H1 (cell line): Measurements from ENCODE around the gene AIFM2. TPM values are rescaled to one million over a fixed set of nuclear protein-coding genes. Genes with fewer than 3 reads are reported as not detected.

Experiments
- CTCF ChIA-PET: fragments of 300-600 bp; sonication (Branson Sonifier 250); formaldehyde crosslinking; loops from one replicate; lab custom pipeline; 2021; ENCODE audit not compliant: partially characterized antibody; lab: Charles Lee
- POLR2A ChIA-PET: fragments of 300-600 bp; sonication (Branson Sonifier 250); formaldehyde crosslinking; loops from one replicate; lab custom pipeline; 2021; ENCODE audit warnings: inconsistent platforms; ENCODE audit not compliant: partially characterized antibody; lab: Charles Lee
- DNase-seq, 2 experiments: peaks; one replicate each; pipeline versions ENCODE4 v3.0.0 to v3.0.0-alpha.2; 2010 to 2022; ENCODE audit warnings: low spot score in 2 of 2, low read depth in 1 of 2, mixed read lengths in 1 of 2
- FAIRE-seq: peaks from 2 replicates; lab custom pipeline; 2011; peaks lifted over from hg19 to GRCh38; lab: Jason Lieb, UNC
- H2AFZ ChIP-seq: 2 replicates; pipeline ENCODE4 v1.8.1; 2012; ENCODE audit warnings: low read length, inconsistent platforms
- H2AK5ac ChIP-seq: 2 replicates; pipeline ENCODE4 v1.6.1; 2013; ENCODE audit warnings: low read depth, low read length
- H2BK120ac ChIP-seq: replicated peaks from 2 replicates; pipeline ENCODE3; 2013; ENCODE audit warnings: low read depth, low read length, inconsistent platforms
- H2BK12ac ChIP-seq: 2 replicates; pipeline ENCODE4 v1.6.1; 2013; ENCODE audit warnings: low read depth, low read length
- H2BK15ac ChIP-seq: 2 replicates; pipeline ENCODE4 v1.6.1; 2013; ENCODE audit warnings: low read length
- H2BK20ac ChIP-seq: 2 replicates; pipeline ENCODE4 v1.6.1; 2013; ENCODE audit warnings: low read length
- H2BK5ac ChIP-seq: 2 replicates; pipeline ENCODE4 v1.6.1; 2013; ENCODE audit warnings: low read depth, low read length
- H3K14ac ChIP-seq: 2 replicates; pipeline ENCODE4 v1.6.1; 2013; ENCODE audit warnings: inconsistent platforms; ENCODE audit not compliant: insufficient read length
- H3K18ac ChIP-seq: 2 replicates; pipeline ENCODE4 v1.6.1; 2013; ENCODE audit warnings: low read length; ENCODE audit errors: extremely low read depth
- H3K23ac ChIP-seq: 2 replicates; pipeline ENCODE4 v1.6.1; 2013; ENCODE audit warnings: inconsistent platforms; ENCODE audit not compliant: insufficient read length
- H3K23me2 ChIP-seq: 2 replicates; pipeline ENCODE4 v1.6.1; 2013; ENCODE audit warnings: low read depth, low read length
- H3K27ac ChIP-seq: 2 replicates; pipeline ENCODE4 v1.6.1; 2011; ENCODE audit warnings: low read depth, low read length, inconsistent platforms
- H3K27me3 ChIP-seq, 4 experiments: replicated peaks in 1 of 4; 1 replicate in 1 of 4; 2 replicates in 3 of 4; pipeline versions ENCODE4 v1.6.1 to v1.8.1; 2011 to 2013; ENCODE audit warnings: low read length in 3 of 4, mild to moderate bottlenecking in 3 of 4, inconsistent platforms in 2 of 4, mixed read lengths in 2 of 4, moderate library complexity in 1 of 4; ENCODE audit not compliant: control insufficient read depth in 3 of 4, insufficient read depth in 3 of 4; ENCODE audit errors: extremely low read depth in 1 of 4
- H3K36me3 ChIP-seq, 4 experiments: 2 replicates each; pipeline versions ENCODE4 v1.6.1 to v1.8.1; 2011 to 2013; ENCODE audit warnings: mild to moderate bottlenecking in 4 of 4, low read length in 3 of 4, moderate library complexity in 2 of 4, control low read depth in 1 of 4, inconsistent platforms in 1 of 4; ENCODE audit not compliant: insufficient read depth in 4 of 4, control insufficient read depth in 2 of 4
- H3K4ac ChIP-seq: replicated peaks from 2 replicates; pipeline ENCODE3; 2013; ENCODE audit warnings: low read length, low read depth, mixed read lengths, inconsistent platforms; ENCODE audit not compliant: insufficient read length
- H3K4me1 ChIP-seq, 4 experiments: replicated peaks in 1 of 4; 1 replicate in 1 of 4; 2 replicates in 3 of 4; pipeline versions ENCODE4 v1.6.1 to v1.8.1; 2011 to 2013; ENCODE audit warnings: low read length in 3 of 4, inconsistent platforms in 2 of 4, mixed read lengths in 1 of 4; ENCODE audit not compliant: insufficient read depth in 4 of 4, control insufficient read depth in 3 of 4
- H3K4me2 ChIP-seq, 2 experiments: 2 replicates each; pipeline versions ENCODE4 v1.6.1 to v1.8.1; 2011 to 2013; ENCODE audit warnings: low read depth in 2 of 2, low read length in 2 of 2, control low read depth in 1 of 2, inconsistent platforms in 1 of 2, mild to moderate bottlenecking in 1 of 2; ENCODE audit not compliant: insufficient read depth in 1 of 2
- H3K4me3 ChIP-seq, 4 experiments: fragments of 200-600, 300-600 bp in 1 of 4; sonication (generic), shearing (Covaris generic), sonication (Bioruptor Twin) in 1 of 4; 2 replicates each; pipeline versions ENCODE4 v1.5.1 to v1.8.1; 2011 to 2016; ENCODE audit warnings: low read length in 4 of 4, low read depth in 3 of 4, control low read depth in 2 of 4, inconsistent platforms in 2 of 4, mild to moderate bottlenecking in 2 of 4, mixed read lengths in 1 of 4, moderate library complexity in 1 of 4; ENCODE audit not compliant: insufficient read depth in 2 of 4; ENCODE audit errors: extremely low read depth in 1 of 4
- H3K56ac ChIP-seq: replicated peaks from 2 replicates; pipeline ENCODE3; 2013; ENCODE audit warnings: low read depth, mild to moderate bottlenecking, mixed read lengths, low read length, inconsistent platforms; ENCODE audit not compliant: insufficient read length
- H3K79me1 ChIP-seq: 2 replicates; pipeline ENCODE4 v1.6.1; 2013; ENCODE audit warnings: low read depth, low read length, control low read depth
- H3K79me2 ChIP-seq, 2 experiments: 2 replicates each; pipeline versions ENCODE4 v1.6.1 to v1.8.1; 2012 to 2013; ENCODE audit warnings: low read length in 2 of 2, mild to moderate bottlenecking in 2 of 2, inconsistent platforms in 1 of 2; ENCODE audit not compliant: insufficient read depth in 2 of 2, control insufficient read depth in 1 of 2
- H3K9ac ChIP-seq, 4 experiments: replicated peaks in 1 of 4; 1 replicate in 1 of 4; 2 replicates in 3 of 4; pipeline versions ENCODE4 v1.6.1 to v1.8.1; 2011 to 2013; ENCODE audit warnings: low read depth in 3 of 4, low read length in 3 of 4, control low read depth in 2 of 4, mild to moderate bottlenecking in 2 of 4, moderate library complexity in 2 of 4, inconsistent platforms in 1 of 4; ENCODE audit errors: extremely low read depth in 1 of 4
- H3K9me3 ChIP-seq, 2 experiments: 2 replicates each; pipeline versions ENCODE4 v1.6.1 to v1.8.1; 2012 to 2013; ENCODE audit warnings: mild to moderate bottlenecking in 2 of 2, moderate library complexity in 2 of 2, control low read depth in 1 of 2, inconsistent platforms in 1 of 2, low read depth in 1 of 2, low read length in 1 of 2, mixed read lengths in 1 of 2; ENCODE audit not compliant: insufficient read depth in 2 of 2
- H4K20me1 ChIP-seq, 2 experiments: replicated peaks in 1 of 2; 2 replicates each; pipeline versions ENCODE3 to v1.8.1; 2011 to 2013; ENCODE audit warnings: inconsistent platforms in 2 of 2, low read length in 2 of 2, mild to moderate bottlenecking in 1 of 2; ENCODE audit not compliant: insufficient read depth in 2 of 2, control insufficient read depth in 1 of 2
- H4K5ac ChIP-seq: 2 replicates; pipeline ENCODE4 v1.6.1; 2013; ENCODE audit warnings: low read length, low read depth, mixed read lengths, inconsistent platforms; ENCODE audit not compliant: insufficient read length
- H4K8ac ChIP-seq: 2 replicates; pipeline ENCODE4 v1.8.0; 2013; ENCODE audit warnings: mild to moderate bottlenecking, moderate library complexity, low read length, inconsistent platforms; ENCODE audit not compliant: insufficient read depth; ENCODE audit errors: extremely low read depth
- H4K91ac ChIP-seq: replicated peaks from 2 replicates; pipeline ENCODE3; 2013; ENCODE audit warnings: low read length, mixed read lengths, inconsistent platforms; ENCODE audit not compliant: insufficient read length
- ATF3 ChIP-seq: IDR thresholded peaks from 2 replicates; pipeline ENCODE4 v1.6.1; 2011; ENCODE audit warnings: low read depth, mild to moderate bottlenecking, low read length; ENCODE audit not compliant: insufficient read depth
- HDAC2 ChIP-seq, 2 experiments: fragments of 300-600 bp in 1 of 2; sonication (generic) in 1 of 2; IDR thresholded peaks; 2 replicates each; pipeline ENCODE4 v1.6.1; 2011 to 2012; ENCODE audit warnings: low read depth in 2 of 2, low read length in 2 of 2, mild to moderate bottlenecking in 2 of 2, moderate library complexity in 2 of 2, borderline replicate concordance in 1 of 2, inconsistent platforms in 1 of 2
- PHF8 ChIP-seq: fragments of 200-600 bp; sonication (generic); conservative IDR thresholded peaks from 2 replicates; pipeline ENCODE4 v1.7.1; 2012; ENCODE audit warnings: low read depth, mild to moderate bottlenecking, inconsistent platforms, low read length, moderate library complexity
- POLR2AphosphoS5 ChIP-seq: IDR thresholded peaks from 2 replicates; pipeline ENCODE4 v1.6.1; 2011; ENCODE audit warnings: low read depth, low read length
- RXRA ChIP-seq: IDR thresholded peaks from 2 replicates; pipeline ENCODE4 v1.6.1; 2011; ENCODE audit warnings: low read depth, mild to moderate bottlenecking, low read length, moderate library complexity; ENCODE audit not compliant: insufficient read depth
- SAP30 ChIP-seq: fragments of 300-600 bp; sonication (generic); IDR thresholded peaks from 2 replicates; pipeline ENCODE4 v1.7.1; 2012; ENCODE audit warnings: low read length, moderate library complexity, mild to moderate bottlenecking, inconsistent platforms; ENCODE audit not compliant: insufficient read depth, insufficient replicate concordance
- SIX5 ChIP-seq: IDR thresholded peaks from 2 replicates; pipeline ENCODE4 v1.6.1; 2011; ENCODE audit warnings: mild to moderate bottlenecking, low read depth, low read length
- ZNF274 ChIP-seq: IDR thresholded peaks from 2 replicates; pipeline ENCODE4 v1.7.0; 2012; ENCODE audit warnings: low read length, borderline replicate concordance; ENCODE audit errors: extremely low read depth
- WGBS, 2 experiments: shearing (Covaris generic) in 1 of 2; methylation state at CpG; one replicate each; pipeline versions ENCODE4 v1.1.6 to v1.1.7; 2013 to 2015; ENCODE audit warnings: low lambda C conversion rate in 2 of 2, mixed read lengths in 2 of 2, inconsistent platforms in 1 of 2, low coverage in 1 of 2, missing lambda C conversion rate in 1 of 2; ENCODE audit not compliant: insufficient replicate concordance in 2 of 2, insufficient coverage in 1 of 2, insufficient read length in 1 of 2; ENCODE audit errors: extremely low coverage in 1 of 2, missing lambda C conversion rate in 1 of 2; 5-methylcytosine and 5-hydroxymethylcytosine counted together
- polyA plus RNA-seq, 7 experiments: library from polyadenylated mRNA; depleted of rRNA in 3 of 7; stranded (reverse) in 5 of 7; unstranded in 2 of 7; fragments of >200 nt in 5 of 7; fragments of 200-250 nt in 2 of 7; gene quantifications; 1 replicate in 5 of 7; 2 replicates in 1 of 7; 4 replicates in 1 of 7; pipeline versions ENCODE4 v1.2.1 to v1.2.3, GENCODE V29; 2011 to 2013; ENCODE audit warnings: missing spikeins in 2 of 7, mixed read lengths in 2 of 7
- total RNA-seq: library from RNA; stranded (reverse); fragmentation: NEBNext Ultra II Directional; extraction: Animal tissue kit (Norgen Biotek cat#: 25700); gene quantifications from 2 replicates; pipeline ENCODE4 v1.2.1, GENCODE V29; 2021

Gene AIFM2
- total and polyA plus RNA-seq, 2 of the 8 experiments (the other 6 are each of a cell fraction or from before 2014, with no cell fraction given): 4.0 TPM

DNA sequence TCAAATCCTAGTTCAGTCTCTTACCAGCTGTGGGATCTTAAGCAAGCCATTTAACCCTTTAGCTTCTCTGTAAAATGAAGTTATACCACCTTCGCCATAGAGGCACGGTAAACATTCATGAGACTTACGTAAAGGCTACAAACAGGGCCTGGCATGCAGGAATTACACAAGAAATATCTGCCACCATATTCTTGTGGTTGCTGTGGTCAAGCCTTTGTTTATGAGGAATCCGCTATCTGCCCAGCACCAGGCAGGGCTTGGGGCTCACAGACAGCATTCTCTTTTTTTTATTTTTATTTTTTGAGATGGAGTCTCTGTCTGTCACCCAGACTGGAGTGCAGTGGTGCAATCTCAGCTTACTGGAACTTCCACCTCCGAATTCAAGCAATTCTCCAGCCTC lies 9.9 kb downstream of the AIFM2 start:
- 98% methylated on average over 5 of the region's 5 CpGs; no CpG with 5 or more reads in 1 of the 2 experiments for WGBS, 2 experiments
- Histone ChIP-seq H4K20me1 (no peaks in the 10 kb centered on the region), H3K79me1 (no peaks in the 10 kb centered on the region), H3K4me2 (no peak overlapping the region), H2BK15ac (no peak overlapping the region), H3K9me3 (no peaks in the 10 kb centered on the region), H3K23me2 (no peaks in the 10 kb centered on the region), H3K79me2 (no peaks in the 10 kb centered on the region), H2AFZ (no peak overlapping the region), H3K36me3 (no peaks in the 10 kb centered on the region; a peak in 1 of 8 replicates), H3K18ac (no peak overlapping the region), H2BK120ac (no peak overlapping the region), H2AK5ac (no peak overlapping the region), H3K27ac (no peak overlapping the region), H2BK5ac (no peak overlapping the region), H3K4me1 (no peaks in the 10 kb centered on the region; a peak in 1 of 7 replicates), H4K8ac (no peak overlapping the region), H2BK12ac (no peak overlapping the region), H3K14ac (no peak overlapping the region), H3K4me3 (no peak overlapping the region), H2BK20ac (no peak overlapping the region), H3K4ac (no peak overlapping the region), H3K9ac (no peak overlapping the region), H3K27me3 (no peaks in the 10 kb centered on the region), H3K23ac (no peak overlapping the region), H4K91ac (no peak overlapping the region), H3K56ac (no peak overlapping the region), H4K5ac (no peak overlapping the region)
- FAIRE-seq (no peak), DNase-seq (no peak)
- ChIA-PET CTCF (interaction anchor here (0.8 to 11.0 kb wide), 7 partner anchors 16 to 1486 kb away, joined by 3 to 155 read pairs (median 6); partner anchors contain the start of gene TYSND1), POLR2A (interaction anchor here (1.7 to 2.5 kb wide), 2 partner anchors 9 to 23 kb away, joined by 3 to 9 read pairs; partner anchors contain the start of gene TYSND1)
- TF ChIP-seq POLR2AphosphoS5: no peak
- no peak for TF ChIP-seq PHF8
- TF ChIP-seq ZNF274: no peak
- TF ChIP-seq SAP30: no peak
- TF ChIP-seq RXRA: no peak
- no peak for TF ChIP-seq SIX5
- TF ChIP-seq ATF3: no peak
- TF ChIP-seq HDAC2 (IDR thresholded peaks at IDR 0.05; ENCODE audit: borderline replicate concordance in 1 of 2, low read depth in 2 of 2, low read length in 2 of 2): no peak
